AG09309 (cell line): ENCODE data around the gene SDK2.

Experiments
- DNase-seq: peaks from one replicate; pipeline ENCODE4 v3.0.0-alpha.2; 2010; ENCODE audit warnings: low read depth
- H3K4me3 ChIP-seq: 2 replicates; pipeline ENCODE4 v1.5.1; 2011; ENCODE audit warnings: mild to moderate bottlenecking, low read depth, low read length, moderate library complexity; ENCODE audit not compliant: control insufficient read depth
- TF ChIP-seq, protein P1 (sequence below): IDR thresholded peaks from 2 replicates; pipeline ENCODE4 v1.5.1; 2011; ENCODE audit warnings: mild to moderate bottlenecking, low read depth, low read length, inconsistent platforms; ENCODE audit not compliant: insufficient read depth, control insufficient read depth; ENCODE audit errors: missing control alignments

The SDK2 gene

DNA sequence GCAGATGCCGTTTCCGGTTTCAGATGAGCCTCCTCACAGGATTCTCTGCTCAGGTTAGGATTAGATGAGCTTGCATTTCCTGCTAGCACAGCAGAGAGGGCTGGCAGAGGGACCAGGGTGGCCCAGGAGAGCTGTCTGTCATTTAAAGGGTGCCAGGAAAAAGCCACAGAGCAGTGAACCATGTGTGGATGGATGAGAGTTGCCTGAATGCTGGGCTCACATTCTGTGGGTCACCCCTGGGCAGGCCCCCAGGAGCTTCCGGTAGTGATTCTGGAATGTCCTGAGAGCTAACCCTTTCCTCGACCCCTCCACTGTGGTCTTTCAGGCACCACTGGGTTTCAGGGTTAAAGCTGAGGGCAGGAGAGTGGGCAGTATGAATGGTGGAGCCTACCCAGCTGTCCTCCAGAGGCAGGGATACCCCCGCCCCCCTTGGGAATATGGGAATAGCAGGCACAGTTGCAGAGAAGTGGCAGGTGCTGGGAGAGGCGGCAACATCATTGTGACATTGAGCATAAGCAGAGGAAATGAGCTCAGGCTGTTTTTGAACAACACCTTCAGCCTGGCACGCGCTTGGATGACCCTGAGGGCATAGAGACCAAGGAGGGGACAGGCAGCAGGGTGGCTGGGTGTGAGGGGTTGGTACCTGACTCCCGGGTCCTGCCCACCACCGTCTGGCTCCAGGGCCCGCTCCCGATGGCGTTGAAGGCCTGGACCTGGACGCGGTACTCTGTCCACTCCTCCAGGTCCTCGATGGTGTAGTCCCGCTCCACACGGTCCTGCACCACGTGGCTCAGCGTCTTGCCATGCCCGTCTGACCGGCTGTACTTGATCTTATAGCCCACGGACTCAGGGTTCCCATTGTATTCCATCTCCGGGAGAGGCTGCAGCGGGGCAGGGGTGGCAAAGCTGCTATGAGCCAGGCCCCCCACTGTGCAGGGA is 249.5 kb downstream of the SDK2 start:
- DNase-seq, result no peak
- H3K4me3 ChIP-seq, result no peak overlapping the region
- TF ChIP-seq, protein P1, sequence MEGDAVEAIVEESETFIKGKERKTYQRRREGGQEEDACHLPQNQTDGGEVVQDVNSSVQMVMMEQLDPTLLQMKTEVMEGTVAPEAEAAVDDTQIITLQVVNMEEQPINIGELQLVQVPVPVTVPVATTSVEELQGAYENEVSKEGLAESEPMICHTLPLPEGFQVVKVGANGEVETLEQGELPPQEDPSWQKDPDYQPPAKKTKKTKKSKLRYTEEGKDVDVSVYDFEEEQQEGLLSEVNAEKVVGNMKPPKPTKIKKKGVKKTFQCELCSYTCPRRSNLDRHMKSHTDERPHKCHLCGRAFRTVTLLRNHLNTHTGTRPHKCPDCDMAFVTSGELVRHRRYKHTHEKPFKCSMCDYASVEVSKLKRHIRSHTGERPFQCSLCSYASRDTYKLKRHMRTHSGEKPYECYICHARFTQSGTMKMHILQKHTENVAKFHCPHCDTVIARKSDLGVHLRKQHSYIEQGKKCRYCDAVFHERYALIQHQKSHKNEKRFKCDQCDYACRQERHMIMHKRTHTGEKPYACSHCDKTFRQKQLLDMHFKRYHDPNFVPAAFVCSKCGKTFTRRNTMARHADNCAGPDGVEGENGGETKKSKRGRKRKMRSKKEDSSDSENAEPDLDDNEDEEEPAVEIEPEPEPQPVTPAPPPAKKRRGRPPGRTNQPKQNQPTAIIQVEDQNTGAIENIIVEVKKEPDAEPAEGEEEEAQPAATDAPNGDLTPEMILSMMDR, result no peak

- no peak for DNase-seq
- TF ChIP-seq, protein P1, result no peak
- H3K4me3 ChIP-seq, result no peak overlapping the region
Measured at GRCh38 chr17:73393962-73394361, 250.3 kb downstream of the SDK2 start.

DNA sequence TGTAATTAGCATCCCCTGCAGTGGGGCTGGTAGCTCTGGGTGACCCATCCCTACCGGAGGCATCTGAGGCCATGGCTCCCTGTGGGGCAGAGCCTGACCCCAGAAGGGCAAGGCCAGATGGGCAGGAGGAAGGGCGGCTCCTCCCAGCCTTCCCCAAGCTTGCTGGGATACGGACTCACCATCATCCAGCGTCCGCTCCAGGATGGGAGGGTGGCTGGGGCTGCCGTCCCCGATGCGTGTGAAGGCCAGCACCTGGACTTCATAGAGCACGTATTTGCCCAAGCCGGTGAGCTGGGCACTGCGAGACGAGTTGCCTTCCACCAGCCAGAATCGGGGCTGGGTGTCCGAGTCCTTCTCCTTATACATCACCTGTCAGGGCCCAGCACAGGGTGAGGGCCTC is 250.9 kb downstream of the SDK2 start:
- no peak overlapping the region for H3K4me3 ChIP-seq
- no peak for DNase-seq
- TF ChIP-seq, protein P1, result no peak

DNA sequence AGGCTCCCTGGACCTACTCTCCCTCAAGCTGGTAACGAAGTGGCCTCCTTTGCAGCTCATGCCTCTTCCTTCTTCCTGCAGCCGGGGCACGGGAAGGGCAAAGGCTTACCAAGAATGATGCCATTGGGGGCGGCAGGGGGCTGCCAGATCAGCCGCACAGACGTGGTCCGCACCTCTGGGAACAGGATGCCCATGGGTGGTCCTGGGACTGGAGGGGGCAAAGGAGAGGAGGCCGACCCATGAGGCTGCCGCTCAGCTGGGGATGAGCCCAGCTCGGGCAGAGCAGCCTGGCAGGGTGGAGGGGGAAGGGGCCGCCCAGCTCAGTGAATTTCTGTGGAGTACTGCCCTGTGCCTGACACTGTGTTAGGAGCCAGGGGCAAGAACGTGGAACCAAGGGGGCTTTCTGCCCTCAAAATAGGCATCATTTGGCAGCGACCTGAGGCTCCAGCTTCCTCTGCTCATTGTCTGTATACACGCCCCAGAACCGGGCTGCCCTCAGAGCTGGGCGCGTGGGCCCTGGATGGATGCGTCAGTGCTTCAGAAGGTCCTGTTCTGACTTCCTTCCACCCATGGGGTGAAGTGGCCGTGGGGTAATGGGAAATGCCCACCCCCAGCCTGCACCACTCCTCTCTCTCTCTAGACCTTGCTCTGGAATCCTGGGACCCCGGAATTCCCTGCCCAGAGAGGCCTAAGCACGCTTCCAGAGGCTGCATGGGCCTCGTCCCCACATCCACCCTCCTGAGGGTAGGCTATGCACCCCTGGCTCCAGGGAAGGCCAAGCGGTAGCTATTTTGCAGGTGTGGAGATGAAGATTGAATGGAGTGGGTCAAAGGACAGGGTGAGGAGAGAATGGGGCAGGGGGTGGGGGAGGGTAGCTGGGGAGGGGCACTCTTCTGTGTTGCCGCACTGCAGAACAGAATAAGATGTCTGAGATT is 252.6 kb downstream of the SDK2 start:
- H3K4me3 ChIP-seq, result no peak overlapping the region

GRCh38 chr17:73390851-73391250 is 253.4 kb downstream of the SDK2 start:
- no peak overlapping the region for H3K4me3 ChIP-seq
- DNase-seq, result no peak
- TF ChIP-seq, protein P1, result no peak

More for the DNA sequence above, 252.6 kb downstream of the SDK2 start:
- no peak for DNase-seq
- TF ChIP-seq, protein P1, result no peak

GRCh38 chr17:73390221-73390620 is 254.0 kb downstream of the SDK2 start:
- H3K4me3 ChIP-seq, result no peak overlapping the region
- TF ChIP-seq, protein P1, result no peak
- no peak for DNase-seq
